Naive thymus-derived CD4-positive, alpha-beta T cell (primary cell): ENCODE data around the gene NDUFB8. TPM values are rescaled to one million over a fixed set of nuclear protein-coding genes. Genes with fewer than 3 reads are reported as not detected.

Experiments
- ATAC-seq: fragments of 150-1000 bp; cut with Tn5 transposase; 2 replicates; pipeline ENCODE4 v1.10.0; 2021; ENCODE audit warnings: mild to moderate bottlenecking, moderate library complexity
- CTCF ChIA-PET: fragments of 350-600 bp; sonication (Branson Sonifier 250); formaldehyde crosslinking; loops from one replicate; lab custom pipeline; 2021; ENCODE audit warnings: antibody characterized with exemption; lab: Charles Lee
- POLR2A ChIA-PET: fragments of 350-600 bp; sonication (Branson Sonifier 250); formaldehyde crosslinking; loops from one replicate; lab custom pipeline; 2021; ENCODE audit warnings: antibody characterized with exemption, inconsistent platforms; lab: Charles Lee
- DNase-seq, 9 donors: peaks; one replicate each; pipeline versions ENCODE4 v3.0.0 to v3.0.0-alpha.2; 2020 to 2022; ENCODE audit warnings: mixed read lengths in 1 of 9
- H3K27ac ChIP-seq: one replicate; pipeline ENCODE4 v1.7.0; 2013; ENCODE audit warnings: mild to moderate bottlenecking, low read depth, low read length, moderate library complexity
- H3K27me3 ChIP-seq, 2 donors: one replicate each; pipeline ENCODE4 v1.7.0; 2013; ENCODE audit warnings: low read length in 2 of 2, mild to moderate bottlenecking in 2 of 2, moderate library complexity in 2 of 2; ENCODE audit not compliant: control insufficient read depth in 2 of 2, insufficient read depth in 2 of 2
- H3K36me3 ChIP-seq, 3 experiments: 1 replicate in 2 of 3; 2 replicates in 1 of 3; pipeline ENCODE4 v1.7.0; 2013; ENCODE audit warnings: low read length in 3 of 3, mild to moderate bottlenecking in 3 of 3, moderate library complexity in 1 of 3; ENCODE audit not compliant: insufficient read depth in 3 of 3, control insufficient read depth in 2 of 3
- H3K4me1 ChIP-seq, 2 donors: one replicate each; pipeline ENCODE4 v1.7.0; 2013; ENCODE audit warnings: low read length in 2 of 2, mild to moderate bottlenecking in 2 of 2, moderate library complexity in 1 of 2; ENCODE audit not compliant: control insufficient read depth in 2 of 2, insufficient read depth in 2 of 2
- H3K4me3 ChIP-seq: 2 replicates; pipeline ENCODE4 v1.7.0; 2013; ENCODE audit warnings: mild to moderate bottlenecking, low read length
- H3K9me3 ChIP-seq, 3 experiments: 1 replicate in 2 of 3; 2 replicates in 1 of 3; pipeline ENCODE4 v1.7.0; 2013; ENCODE audit warnings: low read length in 3 of 3; ENCODE audit not compliant: control insufficient read depth in 2 of 3
- H3K27ac Mint-ChIP-seq, 9 donors: one replicate each; pipeline ENCODE4 v1.8.0; 2020 to 2022; ENCODE audit warnings: mixed read lengths in 9 of 9, mild to moderate bottlenecking in 8 of 9, moderate library complexity in 5 of 9, inconsistent platforms in 2 of 9
- H3K27me3 Mint-ChIP-seq, 5 donors: one replicate each; pipeline ENCODE4 v1.8.0; 2021 to 2022; ENCODE audit warnings: mixed read lengths in 5 of 5, mild to moderate bottlenecking in 1 of 5
- H3K36me3 Mint-ChIP-seq, 5 donors: one replicate each; pipeline ENCODE4 v1.8.0; 2020 to 2022; ENCODE audit warnings: mixed read lengths in 5 of 5, mild to moderate bottlenecking in 3 of 5, inconsistent platforms in 1 of 5
- H3K4me1 Mint-ChIP-seq, 7 donors: one replicate each; pipeline ENCODE4 v1.8.0; 2020 to 2022; ENCODE audit warnings: mixed read lengths in 7 of 7, mild to moderate bottlenecking in 3 of 7, inconsistent platforms in 1 of 7
- H3K4me3 Mint-ChIP-seq, 10 donors: one replicate each; pipeline ENCODE4 v1.8.0; 2020 to 2022; ENCODE audit warnings: mild to moderate bottlenecking in 10 of 10, mixed read lengths in 10 of 10, moderate library complexity in 6 of 10, inconsistent platforms in 2 of 10
- H3K9me3 Mint-ChIP-seq, 11 donors: one replicate each; pipeline ENCODE4 v1.8.0; 2020 to 2022; ENCODE audit warnings: mixed read lengths in 11 of 11, mild to moderate bottlenecking in 4 of 11, inconsistent platforms in 1 of 11, moderate library complexity in 1 of 11
- intact Hi-C, 2 donors: fragments of 100-400 bp; cut with micrococcal nuclease; formaldehyde crosslinking; loops; one replicate each; pipeline ENCODE4 v1.15.1; 2023
- polyA plus RNA-seq, 2 donors: library from polyadenylated mRNA; unstranded; fragments of 300-500 nt; fragmentation: Illumina TruSeq; gene quantifications; one replicate each; pipeline ENCODE4 v1.2.3, GENCODE V29; 2021
- total RNA-seq, 6 experiments: library from RNA in 5 of 6; stranded (reverse) in 5 of 6; gene quantifications; 1 replicate in 5 of 6; 2 replicates in 1 of 6; pipeline ENCODE4 v1.2.3 and lab custom pipeline; 2021 to 2026

Gene NDUFB8
- total and polyA plus RNA-seq, 7 experiments from 2014 or later, result 137 to 554 (median 160) TPM

DNA sequence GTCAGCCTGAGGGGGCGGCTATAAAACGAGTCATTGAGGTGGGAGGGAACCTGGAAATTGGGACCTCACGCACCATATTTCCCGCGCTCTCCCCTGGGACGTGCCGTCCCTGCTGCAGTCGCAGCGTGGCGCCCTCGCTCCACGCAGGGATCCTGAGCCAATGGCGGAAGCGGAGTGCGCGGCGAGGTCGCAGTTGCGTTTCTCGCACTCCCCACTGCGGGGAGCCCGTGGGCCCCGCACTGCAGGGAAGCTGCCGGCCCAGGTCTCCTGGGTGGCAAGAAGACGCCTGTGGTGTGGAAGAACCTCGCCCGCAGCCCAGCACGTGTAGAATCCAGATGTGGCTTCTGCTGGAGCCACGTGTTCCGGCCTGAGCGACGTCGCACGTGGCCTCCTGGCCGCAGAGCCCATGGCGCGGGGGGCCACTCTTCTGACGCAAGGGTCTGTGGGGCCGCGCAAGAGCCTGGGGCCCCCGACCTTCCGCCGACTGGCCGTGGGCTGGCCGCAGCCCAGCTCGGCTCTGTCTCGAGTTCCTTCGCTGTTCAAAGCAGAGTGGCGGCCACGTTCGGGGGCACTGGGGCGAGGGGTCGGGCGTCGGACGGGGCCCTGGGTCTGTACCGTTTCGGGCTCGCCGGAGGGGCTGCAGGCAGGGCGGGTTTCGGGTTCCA lies 32.5 kb upstream of the NDUFB8 start:
- peaks cover 0 to 28% (median 11%) of the 10 kb centered on the region in 7 donors for H3K4me1 Mint-ChIP-seq
- Histone ChIP-seq H3K36me3 (no peaks in the 10 kb centered on the region), H3K27me3 (no peaks in the 10 kb centered on the region), H3K4me3 (peak overlapping the region; percentile 25), H3K27ac (no peak overlapping the region), H3K4me1 (peaks cover 5 to 7% of the 10 kb centered on the region in 2 donors), H3K9me3 (no peaks in the 10 kb centered on the region)
- CTCF ChIA-PET, result interaction anchor here (1.0 to 1.6 kb wide), 5 partner anchors 10 to 316 kb away, joined by 3 to 5 read pairs (median 4); no protein-coding TSS in a partner anchor
- peak; percentile 99 for ATAC-seq
- peaks cover 0 to 11% (median 8%) of the 10 kb centered on the region in 5 donors for H3K36me3 Mint-ChIP-seq
- H3K9me3 Mint-ChIP-seq, result peaks cover 0 to 2% (median 0%) of the 10 kb centered on the region in 11 donors
- peaks cover 17 to 40% (median 25%) of the 10 kb centered on the region in 5 donors for H3K27me3 Mint-ChIP-seq
- POLR2A ChIA-PET, result no interaction called here
- DNase-seq, result peak; percentile 70 to 83 (median 80)
- intact Hi-C loops, result loop anchor here (1.0 to 10.0 kb wide), 11 partner anchors 113 to 505 kb away; partner anchors contain the start of genes LZTS2 (in 1 of the 2) and SLF2 (in 1 of the 2)
- no peak overlapping the region for H3K27ac Mint-ChIP-seq
- H3K4me3 Mint-ChIP-seq, result peak overlapping the region; percentile 46 to 78 (median 70)

DNA sequence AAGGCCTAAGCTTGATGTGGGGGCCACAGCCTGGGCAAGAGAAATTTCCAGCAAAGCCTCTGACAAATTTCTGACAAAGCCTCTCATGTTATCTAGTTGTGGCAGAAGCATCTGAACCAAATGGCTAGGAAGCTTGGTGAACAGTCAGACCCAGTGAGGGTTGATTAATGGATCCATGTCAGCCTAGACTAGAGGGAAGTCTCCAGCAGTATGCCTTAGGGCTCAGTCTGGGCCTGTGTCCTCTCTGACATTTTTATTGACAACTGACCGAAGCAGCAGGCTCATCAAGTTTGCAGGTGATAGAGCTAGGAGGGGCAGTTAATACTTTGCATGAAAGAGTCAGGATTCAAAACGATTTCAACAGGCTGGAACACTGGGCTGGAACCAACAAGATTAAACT lies 31.3 kb upstream of the NDUFB8 start:
- Mint-ChIP-seq H3K4me1 (peaks cover 0 to 28% (median 16%) of the 10 kb centered on the region in 7 donors), H3K4me3 (peak overlapping the region in 6 of 10 donors; percentile 2 to 78 (median 40)), H3K27ac (no peak overlapping the region), H3K36me3 (peaks cover 3 to 11% (median 8%) of the 10 kb centered on the region in 5 donors), H3K27me3 (peaks cover 17 to 33% (median 25%) of the 10 kb centered on the region in 5 donors), H3K9me3 (no peaks in the 10 kb centered on the region)
- POLR2A ChIA-PET, result no interaction called here
- ATAC-seq, result no peak
- Histone ChIP-seq H3K27me3 (no peaks in the 10 kb centered on the region), H3K27ac (no peak overlapping the region), H3K9me3 (no peaks in the 10 kb centered on the region), H3K36me3 (peaks cover 0 to 5% (median 0%) of the 10 kb centered on the region in 3 experiments), H3K4me3 (no peak overlapping the region), H3K4me1 (peaks cover 5 to 7% of the 10 kb centered on the region in 2 donors)
- no peak for DNase-seq
- intact Hi-C loops, result loop anchor here (2.0 to 10.0 kb wide), 6 partner anchors 114 to 506 kb away; partner anchors contain the start of gene LZTS2 (in 1 of the 2)
- CTCF ChIA-PET, result interaction anchor here (0.7 to 1.5 kb wide), 4 partner anchors 16 to 454 kb away, joined by 3 to 7 read pairs (median 3); no protein-coding TSS in a partner anchor

DNA sequence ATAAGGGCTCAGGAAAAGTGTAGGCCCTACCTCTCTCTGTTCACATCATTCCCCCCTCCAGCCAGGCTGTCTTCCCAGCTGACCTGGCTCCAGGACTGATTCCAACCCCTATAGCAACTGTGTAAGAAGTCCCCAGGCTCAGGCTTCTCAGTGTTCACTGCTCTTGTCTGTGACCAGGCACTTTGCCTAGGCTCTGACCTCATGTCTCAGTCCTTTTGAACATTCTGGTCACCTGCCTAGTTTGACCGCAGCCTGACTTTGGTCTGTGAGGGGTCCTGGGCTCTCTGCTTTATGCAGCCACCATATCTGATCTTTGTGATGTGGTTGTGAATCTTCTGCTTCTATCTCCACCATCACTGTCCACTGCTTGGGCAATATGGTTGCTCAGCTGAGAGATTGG lies 30.6 kb upstream of the NDUFB8 start:
- Mint-ChIP-seq H3K27ac (no peak overlapping the region), H3K9me3 (no peaks in the 10 kb centered on the region), H3K4me3 (peak overlapping the region in 3 of 10 donors; percentile 5 to 69 (median 48)), H3K27me3 (peaks cover 17 to 30% (median 22%) of the 10 kb centered on the region in 5 donors), H3K4me1 (peaks cover 0 to 28% (median 16%) of the 10 kb centered on the region in 7 donors), H3K36me3 (peaks cover 3 to 16% (median 11%) of the 10 kb centered on the region in 5 donors)
- peaks cover 0 to 12% (median 0%) of the 10 kb centered on the region in 3 experiments for H3K36me3 ChIP-seq
- no peaks in the 10 kb centered on the region for H3K27me3 ChIP-seq
- DNase-seq (no peak), ATAC-seq (no peak)
- H3K4me1 ChIP-seq, result peaks cover 5 to 7% of the 10 kb centered on the region in 2 donors
- intact Hi-C loops, result loop anchor here (2.0 to 10.0 kb wide), 6 partner anchors 115 to 507 kb away; partner anchors contain the start of gene LZTS2 (in 1 of the 2)
- H3K27ac ChIP-seq, result no peak overlapping the region
- ChIA-PET CTCF (interaction anchor here (1.1 to 1.5 kb wide), 3 partner anchors 16 to 307 kb away, joined by 3 to 7 read pairs (median 3); no protein-coding TSS in a partner anchor), POLR2A (no interaction called here)
- no peaks in the 10 kb centered on the region for H3K9me3 ChIP-seq
- H3K4me3 ChIP-seq, result no peak overlapping the region

DNA sequence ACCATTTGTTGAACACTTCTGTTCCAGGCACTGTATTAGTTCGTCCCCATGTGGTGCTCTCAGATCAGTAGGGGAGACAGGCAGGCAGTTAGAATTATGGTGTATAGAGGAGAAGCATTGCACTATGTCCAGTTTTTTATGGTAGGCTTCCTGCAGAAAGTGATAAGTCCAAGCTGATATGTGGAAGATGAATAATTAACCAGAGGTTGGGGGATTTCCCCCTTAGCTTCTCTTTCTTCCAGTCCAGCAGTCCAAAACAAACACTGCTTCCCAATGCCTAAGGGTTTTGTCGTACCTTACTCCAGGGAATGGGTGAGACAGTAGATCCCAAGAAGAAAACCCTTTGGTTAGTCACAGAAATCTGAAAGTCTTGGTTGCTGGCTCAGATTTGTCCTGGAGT lies 25.2 kb upstream of the NDUFB8 start:
- no peak for ATAC-seq
- Mint-ChIP-seq H3K36me3 (peaks cover 9 to 19% (median 14%) of the 10 kb centered on the region in 5 donors), H3K4me3 (no peak overlapping the region), H3K27ac (no peak overlapping the region), H3K9me3 (no peaks in the 10 kb centered on the region), H3K4me1 (peaks cover 0 to 9% (median 0%) of the 10 kb centered on the region in 7 donors), H3K27me3 (no peaks in the 10 kb centered on the region)
- no peak overlapping the region for H3K27ac ChIP-seq
- H3K27me3 ChIP-seq, result no peaks in the 10 kb centered on the region
- H3K4me1 ChIP-seq, result no peaks in the 10 kb centered on the region
- no peak for DNase-seq
- ChIA-PET CTCF (no interaction called here), POLR2A (no interaction called here)
- intact Hi-C loops, result no loop called here
- no peak overlapping the region for H3K4me3 ChIP-seq
- peaks cover 0 to 27% (median 0%) of the 10 kb centered on the region in 3 experiments for H3K36me3 ChIP-seq
- no peaks in the 10 kb centered on the region for H3K9me3 ChIP-seq

DNA sequence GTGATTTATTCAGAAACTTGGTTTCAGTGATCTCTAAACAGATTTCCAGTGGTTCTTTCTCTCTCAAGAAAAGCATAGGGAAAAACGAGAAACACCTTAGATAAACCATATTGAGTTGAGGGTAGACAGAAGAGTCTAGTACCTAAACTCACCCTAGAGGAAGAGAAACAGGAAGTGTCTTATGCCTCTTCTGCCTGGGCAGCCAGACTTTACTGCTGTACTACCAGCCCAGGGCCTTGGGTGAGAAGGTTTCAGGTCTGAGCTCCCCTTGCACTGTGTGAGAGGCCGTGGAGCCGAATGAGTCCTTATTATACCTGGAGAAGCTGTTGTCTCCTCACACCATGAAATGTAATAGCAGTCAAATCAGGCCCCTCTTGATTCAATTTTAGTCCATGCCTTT lies 24.3 kb upstream of the NDUFB8 start:
- H3K4me1 ChIP-seq, result no peaks in the 10 kb centered on the region
- no peaks in the 10 kb centered on the region for H3K9me3 ChIP-seq
- H3K4me3 ChIP-seq, result no peak overlapping the region
- CTCF ChIA-PET, result no interaction called here
- intact Hi-C loops, result no loop called here
- peaks cover 0 to 36% (median 0%) of the 10 kb centered on the region in 3 experiments for H3K36me3 ChIP-seq
- H3K4me3 Mint-ChIP-seq, result no peak overlapping the region
- no peaks in the 10 kb centered on the region for H3K27me3 Mint-ChIP-seq
- DNase-seq (no peak), ATAC-seq (no peak)
- H3K27ac Mint-ChIP-seq, result peak overlapping the region in 1 of 9 donors; percentile 59
- H3K27ac ChIP-seq, result no peak overlapping the region
- peaks cover 9 to 28% (median 18%) of the 10 kb centered on the region in 5 donors for H3K36me3 Mint-ChIP-seq
- H3K9me3 Mint-ChIP-seq, result no peaks in the 10 kb centered on the region
- peaks cover 0 to 12% (median 0%) of the 10 kb centered on the region in 7 donors for H3K4me1 Mint-ChIP-seq
- H3K27me3 ChIP-seq, result no peaks in the 10 kb centered on the region
- POLR2A ChIA-PET, result no interaction called here

DNA sequence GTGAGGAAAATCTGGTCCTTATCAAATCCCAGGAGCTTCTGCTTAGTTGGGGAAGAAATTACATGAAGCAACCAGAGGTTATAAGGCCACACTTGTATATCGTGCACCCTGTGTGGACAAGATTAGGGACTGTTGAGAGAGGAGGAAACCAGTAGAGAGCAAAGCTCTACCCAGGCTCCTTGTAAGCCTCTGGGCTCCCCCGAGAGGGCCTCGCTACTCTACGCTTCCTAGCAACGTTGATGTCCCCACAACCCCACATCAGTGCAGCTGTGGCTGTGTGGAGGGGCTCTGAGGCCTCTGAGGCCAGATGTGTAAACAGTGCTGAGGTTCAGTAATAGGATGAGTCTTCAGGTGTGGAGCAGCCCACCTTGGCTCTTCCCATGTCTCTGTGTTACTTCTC lies 22.1 kb upstream of the NDUFB8 start:
- Mint-ChIP-seq H3K9me3 (no peaks in the 10 kb centered on the region), H3K27ac (peak overlapping the region in 1 of 9 donors; percentile 49), H3K4me3 (no peak overlapping the region), H3K27me3 (no peaks in the 10 kb centered on the region), H3K36me3 (peaks cover 16 to 48% (median 27%) of the 10 kb centered on the region in 5 donors), H3K4me1 (peaks cover 0 to 12% (median 0%) of the 10 kb centered on the region in 7 donors)
- ATAC-seq (no peak), DNase-seq (no peak)
- ChIA-PET CTCF (interaction anchor here (1.2 to 1.3 kb wide), 2 partner anchors 10 to 15 kb away, joined by 3 read pairs; no protein-coding TSS in a partner anchor), POLR2A (no interaction called here)
- Histone ChIP-seq H3K4me3 (no peak overlapping the region), H3K27me3 (no peaks in the 10 kb centered on the region), H3K27ac (no peak overlapping the region), H3K9me3 (no peaks in the 10 kb centered on the region), H3K4me1 (no peaks in the 10 kb centered on the region), H3K36me3 (peaks cover 0 to 58% (median 12%) of the 10 kb centered on the region in 3 experiments)
- intact Hi-C loops, result no loop called here
